ENCODE data around the gene VDR. TPM values are rescaled to one million over a fixed set of nuclear protein-coding genes. Genes with fewer than 3 reads are reported as not detected.

Gene VDR
- total RNA-seq, 1 donor from 2014 or later = not detected

DNA sequence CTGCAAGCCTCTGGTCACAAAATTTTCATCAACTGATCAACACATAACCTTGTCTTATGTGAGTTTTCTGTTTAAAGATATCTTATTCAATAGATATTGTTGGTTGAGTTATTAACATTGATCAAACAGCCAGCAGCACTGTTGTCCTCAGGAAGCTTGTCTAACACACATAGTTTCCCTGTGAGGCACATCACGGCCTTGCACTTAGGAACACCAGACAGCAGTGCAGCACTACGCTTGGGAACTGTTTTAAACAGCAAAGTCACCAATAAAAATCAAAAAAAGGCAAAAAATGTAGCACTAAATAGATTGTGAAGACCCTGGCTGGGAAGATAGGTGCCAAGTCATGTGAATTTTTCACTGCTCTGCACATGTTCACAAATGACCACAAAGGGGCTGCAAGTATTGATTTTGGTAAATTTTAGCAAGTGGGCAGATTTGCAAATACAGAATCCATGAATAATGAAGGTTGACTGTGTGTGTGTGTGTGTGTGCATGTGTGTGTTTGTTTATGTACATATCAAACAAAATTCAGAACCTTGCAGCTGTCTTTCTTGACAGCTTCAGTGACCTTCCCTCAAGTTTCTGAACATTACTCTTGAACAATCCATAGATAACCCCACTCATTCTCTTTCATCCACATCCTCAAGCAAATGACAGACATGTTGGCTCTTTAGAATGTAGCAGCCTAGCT is 28.9 kb downstream of the VDR start:
- H3K27ac Mint-ChIP-seq (ENCODE audit: unreplicated experiment) = no peak overlapping the region

DNA sequence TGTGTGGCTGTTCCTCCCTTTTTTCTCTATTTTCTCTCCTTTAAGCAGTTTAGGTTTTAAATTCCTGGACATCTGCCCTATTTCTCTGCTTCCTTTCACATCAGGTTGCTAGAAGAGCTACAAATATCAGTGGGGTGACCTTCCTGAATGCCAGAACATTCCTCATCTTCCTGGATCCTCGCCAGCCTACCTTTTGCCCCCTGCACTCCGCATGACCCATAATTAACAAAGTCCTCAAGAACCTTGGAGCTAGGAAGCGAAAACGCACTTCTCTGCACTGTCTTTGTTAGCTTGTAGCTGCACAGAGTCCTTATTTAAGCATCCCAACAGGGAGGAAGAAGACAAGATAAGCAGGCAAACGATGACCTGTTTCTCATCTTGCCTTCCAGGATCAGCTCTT is 30.5 kb downstream of the VDR start:
- H3K9me3 Mint-ChIP-seq (ENCODE audit: unreplicated experiment) = peaks cover 4% of the 10 kb centered on the region
- no peak overlapping the region for H3K4me3 Mint-ChIP-seq (ENCODE audit: unreplicated experiment)
- H3K27ac Mint-ChIP-seq (ENCODE audit: unreplicated experiment) = no peak overlapping the region
- no peak for DNase-seq
- peaks cover 2% of the 10 kb centered on the region for H3K27me3 Mint-ChIP-seq (ENCODE audit: unreplicated experiment)
- peaks cover 3% of the 10 kb centered on the region for H3K4me1 Mint-ChIP-seq (ENCODE audit: low read depth, unreplicated experiment)
- TF ChIP-seq, protein P1, sequence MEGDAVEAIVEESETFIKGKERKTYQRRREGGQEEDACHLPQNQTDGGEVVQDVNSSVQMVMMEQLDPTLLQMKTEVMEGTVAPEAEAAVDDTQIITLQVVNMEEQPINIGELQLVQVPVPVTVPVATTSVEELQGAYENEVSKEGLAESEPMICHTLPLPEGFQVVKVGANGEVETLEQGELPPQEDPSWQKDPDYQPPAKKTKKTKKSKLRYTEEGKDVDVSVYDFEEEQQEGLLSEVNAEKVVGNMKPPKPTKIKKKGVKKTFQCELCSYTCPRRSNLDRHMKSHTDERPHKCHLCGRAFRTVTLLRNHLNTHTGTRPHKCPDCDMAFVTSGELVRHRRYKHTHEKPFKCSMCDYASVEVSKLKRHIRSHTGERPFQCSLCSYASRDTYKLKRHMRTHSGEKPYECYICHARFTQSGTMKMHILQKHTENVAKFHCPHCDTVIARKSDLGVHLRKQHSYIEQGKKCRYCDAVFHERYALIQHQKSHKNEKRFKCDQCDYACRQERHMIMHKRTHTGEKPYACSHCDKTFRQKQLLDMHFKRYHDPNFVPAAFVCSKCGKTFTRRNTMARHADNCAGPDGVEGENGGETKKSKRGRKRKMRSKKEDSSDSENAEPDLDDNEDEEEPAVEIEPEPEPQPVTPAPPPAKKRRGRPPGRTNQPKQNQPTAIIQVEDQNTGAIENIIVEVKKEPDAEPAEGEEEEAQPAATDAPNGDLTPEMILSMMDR (IDR thresholded peaks at IDR 0.05; ENCODE audit: partially characterized antibody, unreplicated experiment) = no peak
- no peaks in the 10 kb centered on the region for H3K36me3 Mint-ChIP-seq (ENCODE audit: unreplicated experiment)

More for the DNA sequence above, 28.9 kb downstream of the VDR start:
- Mint-ChIP-seq H3K4me1 (ENCODE audit: low read depth, unreplicated experiment) (peaks cover 3% of the 10 kb centered on the region), H3K4me3 (ENCODE audit: unreplicated experiment) (no peak overlapping the region), H3K36me3 (ENCODE audit: unreplicated experiment) (no peaks in the 10 kb centered on the region), H3K27me3 (ENCODE audit: unreplicated experiment) (peaks cover 2% of the 10 kb centered on the region), H3K9me3 (ENCODE audit: unreplicated experiment) (peaks cover 4% of the 10 kb centered on the region)
- DNase-seq = no peak
- TF ChIP-seq, protein P1 (IDR thresholded peaks at IDR 0.05; ENCODE audit: partially characterized antibody, unreplicated experiment) = no peak

DNA sequence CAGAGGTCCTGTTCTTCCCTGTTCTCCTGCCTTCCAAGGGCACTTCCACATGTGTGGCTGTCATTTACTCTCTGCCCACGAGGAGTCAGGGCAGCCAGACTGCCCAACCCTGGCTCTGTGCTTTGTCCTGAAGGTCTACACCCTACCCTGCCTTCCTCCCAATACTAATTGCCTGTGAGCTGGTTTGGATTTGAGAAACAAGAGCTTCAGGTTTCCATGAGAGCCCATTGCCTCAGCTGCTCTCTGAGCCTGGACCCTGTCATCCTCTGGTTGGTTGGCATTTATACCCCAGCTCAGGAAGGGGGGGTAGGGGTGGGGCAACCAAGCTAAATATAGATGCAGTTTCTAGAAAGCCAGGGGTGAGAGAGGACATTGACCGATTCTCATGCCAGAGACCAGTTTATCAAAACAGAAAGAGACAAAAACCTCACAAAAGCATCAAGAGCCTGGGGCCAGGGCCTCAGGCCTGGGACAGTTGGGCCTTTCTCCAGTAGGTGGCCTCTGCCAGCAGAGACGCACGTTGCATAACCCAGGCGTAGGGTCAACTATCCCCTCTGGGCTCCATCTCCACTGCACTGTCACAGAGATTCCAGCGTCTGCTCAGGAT is 34.5 kb downstream of the VDR start:
- Mint-ChIP-seq H3K27me3 (ENCODE audit: unreplicated experiment) (peaks cover 2% of the 10 kb centered on the region), H3K4me3 (ENCODE audit: unreplicated experiment) (no peak overlapping the region), H3K36me3 (ENCODE audit: unreplicated experiment) (no peaks in the 10 kb centered on the region), H3K4me1 (ENCODE audit: low read depth, unreplicated experiment) (no peaks in the 10 kb centered on the region), H3K9me3 (ENCODE audit: unreplicated experiment) (peaks cover 2% of the 10 kb centered on the region), H3K27ac (ENCODE audit: unreplicated experiment) (no peak overlapping the region)
- TF ChIP-seq, protein P1 (IDR thresholded peaks at IDR 0.05; ENCODE audit: partially characterized antibody, unreplicated experiment) = peak; percentile 43
- peak; percentile 51 for DNase-seq

DNA sequence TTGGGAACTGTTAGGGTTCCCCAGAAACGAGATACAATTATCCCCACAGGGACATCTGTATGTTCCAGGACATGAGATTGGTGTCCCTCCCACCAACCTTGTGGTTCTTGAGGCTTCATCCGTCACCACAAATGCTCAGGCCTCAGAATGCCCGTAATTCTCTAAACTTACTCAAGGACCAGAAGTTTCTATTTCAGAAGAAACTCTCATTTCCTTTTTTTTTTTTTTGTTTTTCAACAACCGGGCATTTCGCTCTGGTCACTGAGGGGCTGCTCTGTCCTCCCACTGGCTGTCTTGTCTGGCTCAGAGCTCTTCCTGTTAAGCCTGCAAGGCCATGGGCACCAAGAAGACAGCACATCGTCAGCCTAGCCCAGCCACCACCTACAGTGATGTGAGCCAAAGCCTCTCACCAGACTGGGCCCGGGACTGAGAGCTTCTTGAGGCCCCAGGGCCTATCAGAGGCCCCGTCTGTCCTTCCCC is 36.2 kb downstream of the VDR start:
- TF ChIP-seq, protein P1 (IDR thresholded peaks at IDR 0.05; ENCODE audit: partially characterized antibody, unreplicated experiment) = no peak
- no peak for DNase-seq
- no peak overlapping the region for H3K4me3 Mint-ChIP-seq (ENCODE audit: unreplicated experiment)
- peaks cover 4% of the 10 kb centered on the region for H3K9me3 Mint-ChIP-seq (ENCODE audit: unreplicated experiment)
- H3K27me3 Mint-ChIP-seq (ENCODE audit: unreplicated experiment) = peaks cover 2% of the 10 kb centered on the region
- no peaks in the 10 kb centered on the region for H3K4me1 Mint-ChIP-seq (ENCODE audit: low read depth, unreplicated experiment)
- no peak overlapping the region for H3K27ac Mint-ChIP-seq (ENCODE audit: unreplicated experiment)
- no peaks in the 10 kb centered on the region for H3K36me3 Mint-ChIP-seq (ENCODE audit: unreplicated experiment)

DNA sequence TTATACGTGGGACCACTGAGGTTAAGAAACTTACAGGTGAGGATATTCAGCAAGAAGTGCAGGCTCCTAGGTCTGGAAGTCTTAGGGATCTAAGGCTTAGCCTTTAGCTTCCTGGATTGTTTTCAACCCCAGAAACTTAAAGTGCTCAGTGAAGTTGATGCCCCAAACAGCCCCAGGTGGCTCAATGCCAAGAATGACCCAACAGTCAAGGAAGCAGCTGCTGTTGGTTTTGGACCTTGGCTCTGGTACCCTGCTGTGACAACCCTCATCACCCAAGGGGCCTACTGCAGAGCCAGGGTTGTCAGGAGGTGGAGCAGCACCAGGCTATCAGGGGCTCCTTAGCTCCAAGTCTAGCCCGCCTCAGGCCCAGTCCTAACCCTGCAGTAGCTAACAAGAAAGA is 36.8 kb downstream of the VDR start:
- H3K4me3 Mint-ChIP-seq (ENCODE audit: unreplicated experiment) = no peak overlapping the region
- H3K4me1 Mint-ChIP-seq (ENCODE audit: low read depth, unreplicated experiment) = no peaks in the 10 kb centered on the region
- DNase-seq = no peak
- H3K27ac Mint-ChIP-seq (ENCODE audit: unreplicated experiment) = no peak overlapping the region
- TF ChIP-seq, protein P1 (IDR thresholded peaks at IDR 0.05; ENCODE audit: partially characterized antibody, unreplicated experiment) = no peak
- H3K9me3 Mint-ChIP-seq (ENCODE audit: unreplicated experiment) = peaks cover 4% of the 10 kb centered on the region
- H3K27me3 Mint-ChIP-seq (ENCODE audit: unreplicated experiment) = peaks cover 2% of the 10 kb centered on the region
- H3K36me3 Mint-ChIP-seq (ENCODE audit: unreplicated experiment) = no peaks in the 10 kb centered on the region
